NB4 (cell line): ENCODE measurements around the gene KLF16.
A peak's percentile ranks its signal among the peaks of the same experiment; 100 is the strongest.

Source experiments
- DNase-seq: peaks from one replicate; pipeline ENCODE4 v3.0.0; 2010; ENCODE audit warnings: low read depth
- H3K4me3 ChIP-seq: one replicate; pipeline ENCODE4 v1.5.1; 2011; ENCODE audit warnings: mild to moderate bottlenecking, low read depth, low read length, moderate library complexity
- MYC ChIP-seq: IDR thresholded peaks from 2 replicates; pipeline ENCODE4 v1.6.1; 2011; ENCODE audit warnings: low read depth, low read length
- POLR2A ChIP-seq: IDR thresholded peaks from 2 replicates; pipeline ENCODE4 v1.6.1; 2011; ENCODE audit warnings: mild to moderate bottlenecking; ENCODE audit not compliant: insufficient read length; ENCODE audit errors: extremely low read depth
- TF ChIP-seq, protein P1 (sequence below): IDR thresholded peaks from one replicate; pipeline ENCODE4 v1.5.1; 2012; ENCODE audit warnings: low read depth, low read length
- TF ChIP-seq, protein P2 (sequence below): IDR thresholded peaks from 2 replicates; pipeline ENCODE4 v1.6.1; 2011; ENCODE audit warnings: low read depth, low read length

KLF16 gene

DNA sequence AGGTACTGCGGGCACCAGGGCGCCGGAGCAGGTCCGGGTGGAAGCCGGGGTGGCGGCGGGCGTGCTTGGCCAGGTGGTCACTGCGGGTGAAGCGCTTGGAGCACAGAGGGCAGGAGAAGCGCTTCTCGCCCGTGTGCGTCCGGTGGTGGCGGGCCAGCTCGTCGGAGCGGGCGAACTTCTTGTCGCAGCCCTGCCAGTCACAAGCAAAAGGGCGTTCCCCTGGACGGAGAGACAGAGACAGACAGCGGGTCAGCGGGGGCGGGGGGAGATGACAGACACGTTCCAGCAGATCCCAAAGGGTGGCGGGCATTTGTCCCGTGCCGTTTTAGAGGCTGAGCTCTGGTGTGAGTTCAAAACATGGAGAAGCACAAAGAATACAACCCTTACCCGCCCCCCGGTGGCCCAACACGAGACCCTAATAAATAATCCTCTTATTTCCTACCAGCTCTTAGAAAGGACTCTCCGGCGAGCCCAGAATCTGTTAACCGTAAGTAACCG is 8.8 kb downstream of the KLF16 start:
- no peak overlapping the region for H3K4me3 ChIP-seq
- TF ChIP-seq, protein P1, sequence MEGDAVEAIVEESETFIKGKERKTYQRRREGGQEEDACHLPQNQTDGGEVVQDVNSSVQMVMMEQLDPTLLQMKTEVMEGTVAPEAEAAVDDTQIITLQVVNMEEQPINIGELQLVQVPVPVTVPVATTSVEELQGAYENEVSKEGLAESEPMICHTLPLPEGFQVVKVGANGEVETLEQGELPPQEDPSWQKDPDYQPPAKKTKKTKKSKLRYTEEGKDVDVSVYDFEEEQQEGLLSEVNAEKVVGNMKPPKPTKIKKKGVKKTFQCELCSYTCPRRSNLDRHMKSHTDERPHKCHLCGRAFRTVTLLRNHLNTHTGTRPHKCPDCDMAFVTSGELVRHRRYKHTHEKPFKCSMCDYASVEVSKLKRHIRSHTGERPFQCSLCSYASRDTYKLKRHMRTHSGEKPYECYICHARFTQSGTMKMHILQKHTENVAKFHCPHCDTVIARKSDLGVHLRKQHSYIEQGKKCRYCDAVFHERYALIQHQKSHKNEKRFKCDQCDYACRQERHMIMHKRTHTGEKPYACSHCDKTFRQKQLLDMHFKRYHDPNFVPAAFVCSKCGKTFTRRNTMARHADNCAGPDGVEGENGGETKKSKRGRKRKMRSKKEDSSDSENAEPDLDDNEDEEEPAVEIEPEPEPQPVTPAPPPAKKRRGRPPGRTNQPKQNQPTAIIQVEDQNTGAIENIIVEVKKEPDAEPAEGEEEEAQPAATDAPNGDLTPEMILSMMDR: no peak
- no peak for DNase-seq

DNA sequence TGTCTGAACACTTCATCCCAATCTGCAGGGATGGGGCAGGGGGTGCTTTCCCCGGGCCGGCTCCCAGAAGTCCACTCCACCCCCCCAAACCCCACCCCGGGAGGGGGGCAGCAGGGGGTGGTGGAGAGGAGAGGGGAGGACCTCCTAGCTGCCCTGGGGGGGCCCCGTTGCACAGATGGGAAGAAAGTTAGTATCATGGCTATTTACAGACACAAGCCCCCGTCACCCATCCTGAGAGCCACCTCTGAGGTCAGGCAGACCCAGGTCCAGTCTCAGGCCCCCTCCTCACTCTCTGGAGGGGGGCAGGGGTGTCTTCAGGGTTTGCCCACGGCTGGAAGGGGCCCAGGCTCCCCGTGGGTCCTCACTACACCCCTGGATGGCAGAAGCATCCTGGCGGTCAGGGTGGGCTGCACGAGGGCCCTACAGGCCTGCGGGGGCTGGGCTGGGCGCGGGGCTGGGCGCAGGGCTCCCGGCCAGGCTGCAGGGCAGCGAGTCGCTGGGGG is 9.3 kb downstream of the KLF16 start:
- TF ChIP-seq POLR2A: no peak
- TF ChIP-seq MYC: no peak
- TF ChIP-seq, protein P2, sequence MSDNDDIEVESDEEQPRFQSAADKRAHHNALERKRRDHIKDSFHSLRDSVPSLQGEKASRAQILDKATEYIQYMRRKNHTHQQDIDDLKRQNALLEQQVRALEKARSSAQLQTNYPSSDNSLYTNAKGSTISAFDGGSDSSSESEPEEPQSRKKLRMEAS: no peak
- TF ChIP-seq, protein P1: no peak
- no peak for DNase-seq
- no peak overlapping the region for H3K4me3 ChIP-seq

DNA sequence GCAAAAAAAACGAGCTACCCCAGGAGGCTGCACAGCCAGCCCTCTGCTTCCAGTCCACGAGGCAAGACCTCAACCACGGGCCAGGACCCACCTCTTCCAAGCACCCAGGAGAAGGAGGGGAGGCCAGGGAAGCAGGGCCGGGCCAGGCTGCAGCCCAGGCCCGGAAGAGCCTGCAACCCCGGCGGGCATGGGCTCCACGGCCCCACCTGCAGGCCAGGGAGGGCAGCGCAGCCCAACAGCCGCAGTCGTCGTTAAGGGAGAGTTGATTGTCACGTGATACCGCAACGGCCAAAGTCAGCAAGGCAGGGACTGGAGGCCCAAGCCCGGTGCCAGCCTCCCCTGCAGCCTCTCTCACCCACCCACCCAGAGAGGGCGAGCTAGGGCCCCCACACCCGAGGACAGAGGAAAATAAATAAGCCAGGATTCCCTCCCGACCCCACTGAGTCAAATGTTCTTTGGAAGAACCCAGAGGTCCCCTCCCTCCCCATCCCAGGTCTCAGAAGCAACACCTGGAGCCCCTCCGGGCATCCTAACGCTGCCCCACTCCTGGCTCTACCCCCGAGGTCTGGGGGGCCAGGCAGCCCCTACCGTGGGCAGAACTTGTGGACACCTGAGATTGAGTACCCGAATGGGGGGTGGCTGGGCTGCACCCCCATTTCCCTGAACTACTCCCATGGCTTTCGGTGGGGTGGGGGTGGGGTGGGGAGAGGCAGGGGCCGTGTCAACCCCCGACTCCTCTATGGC is 9.9 kb downstream of the KLF16 start:
- DNase-seq: peak; percentile 83
- H3K4me3 ChIP-seq: no peak overlapping the region
- TF ChIP-seq, protein P2: peak; percentile 78
- TF ChIP-seq MYC (peak; percentile 77), POLR2A (no peak)
- TF ChIP-seq, protein P1: peak; percentile 51

DNA sequence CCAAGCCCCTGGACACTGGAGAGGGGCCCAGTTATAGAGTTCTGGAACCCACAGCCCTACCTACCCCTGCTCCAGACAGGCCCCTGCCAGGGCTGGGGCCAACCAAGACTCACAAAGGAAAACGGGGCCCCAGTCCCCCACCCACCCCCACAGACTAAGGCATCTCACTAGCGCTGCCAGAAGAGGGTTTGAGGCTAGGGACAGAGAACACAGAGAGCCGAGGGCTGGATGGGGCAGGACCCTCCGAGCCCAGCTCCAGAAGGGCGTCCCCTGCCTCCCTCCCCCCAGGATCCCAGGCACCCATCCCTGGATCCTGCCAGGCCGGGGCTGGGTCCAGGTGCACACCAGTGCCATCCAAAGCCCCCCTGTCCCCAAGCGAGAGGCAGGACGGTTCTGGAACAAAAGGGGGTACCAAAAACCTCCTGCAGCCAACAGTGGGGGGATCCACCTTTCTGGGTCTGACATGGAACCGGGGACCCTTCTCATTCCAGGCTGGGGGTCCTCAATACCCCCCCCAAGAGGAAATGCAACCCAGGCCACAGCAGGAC is 10.7 kb downstream of the KLF16 start:
- TF ChIP-seq MYC: no peak
- TF ChIP-seq, protein P1: no peak
- no peak for TF ChIP-seq POLR2A
- TF ChIP-seq, protein P2: no peak
- H3K4me3 ChIP-seq: no peak overlapping the region
- no peak for DNase-seq

DNA sequence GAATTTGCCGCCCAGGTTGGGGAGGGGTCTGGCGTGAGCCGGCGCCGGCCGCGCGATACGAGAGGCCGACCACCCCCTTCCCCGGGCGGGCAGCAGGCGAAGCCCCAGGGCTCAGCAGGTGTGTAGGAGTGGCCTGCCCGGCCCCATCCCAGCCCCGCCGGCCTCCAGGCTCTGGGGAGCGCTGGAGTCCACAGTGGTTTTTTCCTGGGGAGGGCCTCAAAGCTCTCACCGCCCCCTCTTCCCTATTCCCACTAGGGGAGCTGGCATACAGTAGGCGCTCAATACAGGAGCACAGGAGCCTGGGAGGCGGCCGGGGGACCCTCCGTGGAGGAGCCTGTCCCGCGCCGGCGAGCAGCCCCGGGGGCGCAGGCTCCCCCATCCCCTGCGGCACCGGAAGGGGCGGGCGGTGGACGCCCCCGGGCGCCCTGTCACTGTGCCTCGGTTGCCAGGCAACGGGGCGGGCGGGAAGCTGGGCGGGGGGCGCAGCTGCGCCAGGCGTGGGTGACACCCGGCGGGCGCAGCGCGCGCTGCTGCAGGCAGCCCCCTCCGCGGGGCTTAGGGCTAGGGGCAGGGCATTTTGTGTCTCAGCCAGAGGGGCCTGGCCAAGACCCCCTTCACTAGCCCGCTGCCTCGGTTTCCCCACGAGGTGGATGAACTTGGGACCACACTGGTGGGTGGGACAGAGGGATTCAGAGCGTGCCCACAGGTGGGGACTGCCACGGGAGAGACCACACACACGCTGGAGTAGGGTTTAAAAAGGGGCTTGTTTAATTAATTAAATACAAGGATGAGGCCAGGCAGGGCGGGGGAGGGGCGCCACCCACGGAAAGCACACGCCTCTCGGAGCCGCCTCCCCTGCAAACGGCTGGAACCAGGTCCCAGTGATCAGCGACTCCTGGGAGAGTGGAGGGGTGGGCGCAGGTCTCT is 11.5 kb downstream of the KLF16 start:
- DNase-seq: no peak
- no peak for TF ChIP-seq MYC
- no peak for TF ChIP-seq POLR2A
- TF ChIP-seq, protein P1: no peak
- TF ChIP-seq, protein P2: no peak
- H3K4me3 ChIP-seq: no peak overlapping the region
